ENCODE data around the gene TXNIP.

DNA sequence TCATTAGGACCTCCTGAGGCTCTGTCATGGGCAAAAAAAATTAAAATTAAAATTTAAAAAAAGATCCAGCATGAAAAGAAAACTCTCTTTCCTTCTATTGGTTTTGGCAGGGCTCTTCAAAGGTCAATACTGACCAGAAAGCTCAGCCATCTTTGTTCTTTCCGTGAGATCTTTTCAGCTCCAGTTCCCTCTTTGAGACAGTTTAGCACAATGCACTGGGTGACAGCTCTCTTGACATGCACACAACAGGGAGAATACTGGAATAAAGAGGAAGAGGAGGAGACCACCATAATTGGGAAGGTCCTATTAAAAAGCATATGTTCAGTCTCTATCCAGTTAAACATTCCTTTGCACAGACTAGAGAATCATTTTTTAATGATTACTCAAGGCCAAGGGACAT, 44.9 kb downstream of the TXNIP start:
- TF ChIP-seq, protein P1, sequence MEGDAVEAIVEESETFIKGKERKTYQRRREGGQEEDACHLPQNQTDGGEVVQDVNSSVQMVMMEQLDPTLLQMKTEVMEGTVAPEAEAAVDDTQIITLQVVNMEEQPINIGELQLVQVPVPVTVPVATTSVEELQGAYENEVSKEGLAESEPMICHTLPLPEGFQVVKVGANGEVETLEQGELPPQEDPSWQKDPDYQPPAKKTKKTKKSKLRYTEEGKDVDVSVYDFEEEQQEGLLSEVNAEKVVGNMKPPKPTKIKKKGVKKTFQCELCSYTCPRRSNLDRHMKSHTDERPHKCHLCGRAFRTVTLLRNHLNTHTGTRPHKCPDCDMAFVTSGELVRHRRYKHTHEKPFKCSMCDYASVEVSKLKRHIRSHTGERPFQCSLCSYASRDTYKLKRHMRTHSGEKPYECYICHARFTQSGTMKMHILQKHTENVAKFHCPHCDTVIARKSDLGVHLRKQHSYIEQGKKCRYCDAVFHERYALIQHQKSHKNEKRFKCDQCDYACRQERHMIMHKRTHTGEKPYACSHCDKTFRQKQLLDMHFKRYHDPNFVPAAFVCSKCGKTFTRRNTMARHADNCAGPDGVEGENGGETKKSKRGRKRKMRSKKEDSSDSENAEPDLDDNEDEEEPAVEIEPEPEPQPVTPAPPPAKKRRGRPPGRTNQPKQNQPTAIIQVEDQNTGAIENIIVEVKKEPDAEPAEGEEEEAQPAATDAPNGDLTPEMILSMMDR (IDR thresholded peaks at IDR 0.05; ENCODE audit: poor library complexity): no peak
- TF ChIP-seq EZH2 (IDR thresholded peaks at IDR 0.05; ENCODE audit: borderline replicate concordance): no peak
- no peak for TF ChIP-seq EZH2phosphoT487 (IDR thresholded peaks at IDR 0.05; ENCODE audit: low read depth, severe bottlenecking, unreplicated experiment)

All from hepatocyte (in vitro differentiated cells).